Measurements from ENCODE around the gene ITGAE. TPM values are rescaled to one million over a fixed set of nuclear protein-coding genes. Genes with fewer than 3 reads are reported as not detected.

Gene ITGAE
- total RNA-seq, 1 experiment from 2014 or later, result 60.2 TPM

GRCh38 chr17:3755335-3756030 lies 45.5 kb downstream of the ITGAE start:
- no peaks in the 10 kb centered on the region for H3K36me3 ChIP-seq (ENCODE audit: insufficient read depth, low read length, poor library complexity, severe bottlenecking)
- CTCF ChIA-PET, result interaction anchor here (0.6 kb wide), 1 partner anchor 150 kb away, joined by 4 read pairs; no protein-coding TSS in a partner anchor
- TF ChIP-seq, protein P1, sequence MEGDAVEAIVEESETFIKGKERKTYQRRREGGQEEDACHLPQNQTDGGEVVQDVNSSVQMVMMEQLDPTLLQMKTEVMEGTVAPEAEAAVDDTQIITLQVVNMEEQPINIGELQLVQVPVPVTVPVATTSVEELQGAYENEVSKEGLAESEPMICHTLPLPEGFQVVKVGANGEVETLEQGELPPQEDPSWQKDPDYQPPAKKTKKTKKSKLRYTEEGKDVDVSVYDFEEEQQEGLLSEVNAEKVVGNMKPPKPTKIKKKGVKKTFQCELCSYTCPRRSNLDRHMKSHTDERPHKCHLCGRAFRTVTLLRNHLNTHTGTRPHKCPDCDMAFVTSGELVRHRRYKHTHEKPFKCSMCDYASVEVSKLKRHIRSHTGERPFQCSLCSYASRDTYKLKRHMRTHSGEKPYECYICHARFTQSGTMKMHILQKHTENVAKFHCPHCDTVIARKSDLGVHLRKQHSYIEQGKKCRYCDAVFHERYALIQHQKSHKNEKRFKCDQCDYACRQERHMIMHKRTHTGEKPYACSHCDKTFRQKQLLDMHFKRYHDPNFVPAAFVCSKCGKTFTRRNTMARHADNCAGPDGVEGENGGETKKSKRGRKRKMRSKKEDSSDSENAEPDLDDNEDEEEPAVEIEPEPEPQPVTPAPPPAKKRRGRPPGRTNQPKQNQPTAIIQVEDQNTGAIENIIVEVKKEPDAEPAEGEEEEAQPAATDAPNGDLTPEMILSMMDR (conservative IDR thresholded peaks at IDR 0.05; ENCODE audit: low read depth, low read length), result no peak
- TF ChIP-seq EZH2 (IDR thresholded peaks at IDR 0.05; ENCODE audit: borderline replicate concordance, low read depth, low read length, poor library complexity, severe bottlenecking), result no peak
- no peaks in the 10 kb centered on the region for H3K27me3 ChIP-seq (replicated peaks; ENCODE audit: insufficient read depth, low read depth, low read length, poor library complexity)
- no peak overlapping the region for H3K4me3 ChIP-seq (ENCODE audit: low read depth, low read length, poor library complexity, severe bottlenecking)
- H3K9me3 ChIP-seq (ENCODE audit: low read depth, low read length, poor library complexity, severe bottlenecking), result no peaks in the 10 kb centered on the region
- intact Hi-C loops (cut with micrococcal nuclease; ENCODE audit: unreplicated experiment), result no loop called here
- no peaks in the 10 kb centered on the region for H3K4me1 ChIP-seq (ENCODE audit: insufficient read depth, low read length, poor library complexity, severe bottlenecking)
- no peak overlapping the region for H3K27ac ChIP-seq (ENCODE audit: low read depth, low read length, poor library complexity, severe bottlenecking)
- POLR2A ChIA-PET (ENCODE audit: low non-redundant PET), result no interaction called here
- DNase-seq (ENCODE audit: low spot score), result no peak
- BruUV-seq (replicated peaks), result no TSS peak

GRCh38 chr17:3754458-3755334 lies 46.3 kb downstream of the ITGAE start:
- no TSS peak for BruUV-seq (replicated peaks)
- H3K27me3 ChIP-seq (replicated peaks; ENCODE audit: insufficient read depth, low read depth, low read length, poor library complexity), result no peaks in the 10 kb centered on the region
- no peak for DNase-seq (ENCODE audit: low spot score)
- H3K27ac ChIP-seq (ENCODE audit: low read depth, low read length, poor library complexity, severe bottlenecking), result no peak overlapping the region
- POLR2A ChIA-PET (ENCODE audit: low non-redundant PET), result no interaction called here
- intact Hi-C loops (cut with micrococcal nuclease; ENCODE audit: unreplicated experiment), result no loop called here
- no peaks in the 10 kb centered on the region for H3K9me3 ChIP-seq (ENCODE audit: low read depth, low read length, poor library complexity, severe bottlenecking)
- H3K4me1 ChIP-seq (ENCODE audit: insufficient read depth, low read length, poor library complexity, severe bottlenecking), result no peaks in the 10 kb centered on the region
- CTCF ChIA-PET, result interaction anchor here (0.6 kb wide), 1 partner anchor 92 kb away, joined by 3 read pairs; no protein-coding TSS in a partner anchor
- no peak for TF ChIP-seq EZH2 (IDR thresholded peaks at IDR 0.05; ENCODE audit: borderline replicate concordance, low read depth, low read length, poor library complexity, severe bottlenecking)
- TF ChIP-seq, protein P1 (conservative IDR thresholded peaks at IDR 0.05; ENCODE audit: low read depth, low read length), result no peak
- no peaks in the 10 kb centered on the region for H3K36me3 ChIP-seq (ENCODE audit: insufficient read depth, low read length, poor library complexity, severe bottlenecking)
- H3K4me3 ChIP-seq (ENCODE audit: low read depth, low read length, poor library complexity, severe bottlenecking), result no peak overlapping the region

GRCh38 chr17:3754066-3754457 lies 46.9 kb downstream of the ITGAE start:
- ChIA-PET CTCF (interaction anchor here (0.6 kb wide), 1 partner anchor 92 kb away, joined by 3 read pairs; no protein-coding TSS in a partner anchor), POLR2A (ENCODE audit: low non-redundant PET) (no interaction called here)
- Histone ChIP-seq H3K4me1 (ENCODE audit: insufficient read depth, low read length, poor library complexity, severe bottlenecking) (no peaks in the 10 kb centered on the region), H3K36me3 (ENCODE audit: insufficient read depth, low read length, poor library complexity, severe bottlenecking) (no peaks in the 10 kb centered on the region), H3K27me3 (replicated peaks; ENCODE audit: insufficient read depth, low read depth, low read length, poor library complexity) (no peaks in the 10 kb centered on the region), H3K27ac (ENCODE audit: low read depth, low read length, poor library complexity, severe bottlenecking) (no peak overlapping the region), H3K4me3 (ENCODE audit: low read depth, low read length, poor library complexity, severe bottlenecking) (no peak overlapping the region), H3K9me3 (ENCODE audit: low read depth, low read length, poor library complexity, severe bottlenecking) (no peaks in the 10 kb centered on the region)
- BruUV-seq (replicated peaks), result no TSS peak
- intact Hi-C loops (cut with micrococcal nuclease; ENCODE audit: unreplicated experiment), result no loop called here
- DNase-seq (ENCODE audit: low spot score), result no peak
- TF ChIP-seq, protein P1 (conservative IDR thresholded peaks at IDR 0.05; ENCODE audit: low read depth, low read length), result no peak
- TF ChIP-seq EZH2 (IDR thresholded peaks at IDR 0.05; ENCODE audit: borderline replicate concordance, low read depth, low read length, poor library complexity, severe bottlenecking), result no peak

All from A673 (cell line).